Measurements from ENCODE around the gene RNF103.
"Not testable (repeated sequence)": the region's sequence is repeated elsewhere in the genome, so short reads cannot be mapped to it uniquely, and the experiment has no call there.

RNF103 gene

DNA sequence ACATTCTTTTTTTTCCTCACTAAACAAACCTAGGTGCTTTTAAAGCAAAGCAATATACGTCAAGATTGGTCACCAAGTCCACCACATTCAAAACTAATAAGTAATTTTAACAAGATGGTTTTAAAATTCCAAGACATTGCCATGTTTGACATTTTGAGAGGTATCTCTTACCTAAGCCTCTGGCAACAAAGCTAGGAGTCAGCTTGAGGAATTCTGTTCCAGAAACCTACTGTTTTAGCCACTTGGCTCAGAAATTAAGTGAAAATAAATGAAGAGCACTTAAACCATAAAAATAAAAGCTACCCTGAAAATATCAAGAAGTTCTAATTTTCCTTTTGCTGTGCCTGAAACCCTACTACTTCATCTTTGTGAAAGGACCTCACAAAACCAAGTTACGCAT is 30.4 kb downstream of the RNF103 start:
- no peak overlapping the region for H3K4me3 ChIP-seq (ENCODE audit: low read depth, low read length)
- TF ChIP-seq, protein P1, sequence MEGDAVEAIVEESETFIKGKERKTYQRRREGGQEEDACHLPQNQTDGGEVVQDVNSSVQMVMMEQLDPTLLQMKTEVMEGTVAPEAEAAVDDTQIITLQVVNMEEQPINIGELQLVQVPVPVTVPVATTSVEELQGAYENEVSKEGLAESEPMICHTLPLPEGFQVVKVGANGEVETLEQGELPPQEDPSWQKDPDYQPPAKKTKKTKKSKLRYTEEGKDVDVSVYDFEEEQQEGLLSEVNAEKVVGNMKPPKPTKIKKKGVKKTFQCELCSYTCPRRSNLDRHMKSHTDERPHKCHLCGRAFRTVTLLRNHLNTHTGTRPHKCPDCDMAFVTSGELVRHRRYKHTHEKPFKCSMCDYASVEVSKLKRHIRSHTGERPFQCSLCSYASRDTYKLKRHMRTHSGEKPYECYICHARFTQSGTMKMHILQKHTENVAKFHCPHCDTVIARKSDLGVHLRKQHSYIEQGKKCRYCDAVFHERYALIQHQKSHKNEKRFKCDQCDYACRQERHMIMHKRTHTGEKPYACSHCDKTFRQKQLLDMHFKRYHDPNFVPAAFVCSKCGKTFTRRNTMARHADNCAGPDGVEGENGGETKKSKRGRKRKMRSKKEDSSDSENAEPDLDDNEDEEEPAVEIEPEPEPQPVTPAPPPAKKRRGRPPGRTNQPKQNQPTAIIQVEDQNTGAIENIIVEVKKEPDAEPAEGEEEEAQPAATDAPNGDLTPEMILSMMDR (IDR thresholded peaks at IDR 0.05; ENCODE audit: low read depth, low read length, missing control alignments), result no peak
- no peak for DNase-seq (ENCODE audit: low read depth)

DNA sequence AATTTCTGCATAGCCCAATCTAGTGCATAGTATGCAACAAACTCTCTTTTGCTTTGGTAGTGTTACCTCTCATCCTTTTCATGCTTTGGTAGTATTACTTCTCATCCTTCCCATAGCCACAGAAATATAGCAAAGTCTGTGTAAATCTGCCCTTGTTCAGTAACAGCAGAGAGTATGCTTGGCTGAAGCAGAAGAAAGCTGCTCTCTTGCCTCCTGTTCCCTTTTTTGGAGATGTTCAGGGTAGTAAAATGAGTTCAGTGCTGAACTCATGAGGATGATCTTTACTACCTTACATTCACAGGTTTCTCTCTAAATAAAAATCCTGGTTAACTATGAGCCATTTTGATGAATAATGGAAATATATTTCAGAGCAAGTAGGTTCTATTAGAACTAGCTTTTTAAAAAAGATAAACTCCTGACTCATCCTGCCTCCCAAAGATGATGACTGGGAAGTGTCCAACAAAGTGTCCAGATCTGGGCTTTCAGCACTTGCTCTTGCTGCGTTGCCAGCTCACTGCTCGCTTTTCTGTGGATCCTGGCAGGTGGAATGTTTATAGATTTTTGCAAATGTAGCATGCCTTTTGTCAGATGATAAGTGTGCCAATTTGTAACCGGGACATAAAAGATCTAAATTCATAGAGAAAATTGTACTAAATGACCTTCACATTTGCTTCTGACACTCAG is 31.0 kb downstream of the RNF103 start:
- TF ChIP-seq, protein P1 (IDR thresholded peaks at IDR 0.05; ENCODE audit: low read depth, low read length, missing control alignments), result no peak
- H3K4me3 ChIP-seq (ENCODE audit: low read depth, low read length), result no peak overlapping the region
- no peak for DNase-seq (ENCODE audit: low read depth)

DNA sequence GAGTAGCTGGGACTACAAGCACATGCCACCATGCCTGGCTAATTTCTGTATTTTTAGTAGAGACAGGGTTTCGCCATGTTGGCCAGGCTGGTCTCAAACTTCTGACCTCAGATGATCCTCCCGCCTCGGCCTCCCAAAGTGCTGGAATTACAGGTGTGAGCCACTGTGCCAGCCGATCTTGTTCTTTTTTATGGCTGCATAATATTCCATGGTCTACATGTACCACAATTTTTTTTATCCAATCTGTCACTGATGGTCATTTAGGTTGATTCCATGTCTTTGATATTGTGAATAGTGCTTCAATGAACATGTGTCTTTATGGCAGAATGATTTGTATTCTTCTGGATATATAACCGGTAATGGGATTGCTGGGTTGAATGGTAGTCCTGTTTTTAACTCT is 34.0 kb downstream of the RNF103 start:
- not testable (repeated sequence) for H3K4me3 ChIP-seq (ENCODE audit: low read depth, low read length); DNase-seq (ENCODE audit: low read depth)

DNA sequence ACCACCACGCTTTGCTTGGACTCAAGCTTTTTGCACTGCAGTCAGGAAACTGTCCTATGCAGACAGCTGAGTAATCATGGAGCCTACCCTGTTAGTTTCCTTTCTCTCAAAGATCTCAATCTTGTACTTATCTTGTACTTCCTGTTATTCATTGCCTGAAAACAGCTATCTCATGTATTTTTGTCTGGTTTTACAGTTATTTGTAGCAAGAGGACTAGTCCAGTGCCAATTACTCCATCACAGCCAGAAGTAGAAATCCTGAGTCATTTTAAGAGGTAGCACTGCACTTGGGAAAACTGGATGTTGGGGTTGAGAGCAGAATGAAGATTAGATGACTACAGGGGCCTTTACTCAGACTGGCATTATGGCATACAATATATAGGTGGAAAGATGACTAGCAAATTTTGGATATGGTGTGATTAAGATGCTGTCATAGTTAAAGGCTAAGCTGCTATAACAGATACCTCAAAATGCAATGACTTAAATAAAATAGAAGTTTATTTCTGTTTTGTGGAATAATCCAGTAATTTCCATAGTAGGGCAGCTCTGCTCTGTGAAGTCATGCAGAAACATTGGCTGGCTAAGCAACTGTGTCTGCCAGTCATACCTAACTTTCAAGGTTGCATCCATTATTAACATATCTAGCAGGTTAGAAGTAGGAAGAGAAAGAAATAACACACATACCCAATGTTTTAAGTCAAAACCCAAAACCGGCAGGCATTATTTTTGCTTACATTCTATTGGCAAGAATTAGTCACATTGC is 39.3 kb downstream of the RNF103 start:
- no peak for DNase-seq (ENCODE audit: low read depth)

DNA sequence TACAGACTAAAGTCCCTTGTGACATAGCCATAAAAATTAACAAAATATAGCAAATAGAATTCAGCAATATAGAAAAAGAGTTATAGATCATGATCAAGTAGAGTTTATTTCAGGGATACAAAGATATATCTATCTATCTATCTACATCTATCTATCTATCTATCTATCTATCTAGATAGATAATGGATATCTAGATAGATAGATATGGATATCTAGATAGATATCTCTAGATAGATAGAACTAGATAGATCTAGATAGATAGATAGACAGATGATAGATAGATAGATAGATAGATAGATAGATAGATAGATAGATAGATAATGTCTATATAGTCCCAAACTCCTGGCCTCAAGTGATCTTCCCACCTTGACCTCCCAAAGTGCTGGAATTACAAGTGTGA is 43.1 kb downstream of the RNF103 start:
- H3K4me3 ChIP-seq (ENCODE audit: low read depth, low read length), result no peak overlapping the region
- TF ChIP-seq, protein P1 (IDR thresholded peaks at IDR 0.05; ENCODE audit: low read depth, low read length, missing control alignments), result no peak
- DNase-seq (ENCODE audit: low read depth), result no peak

More for the DNA sequence above, 39.3 kb downstream of the RNF103 start:
- H3K4me3 ChIP-seq (ENCODE audit: low read depth, low read length), result no peak overlapping the region
- TF ChIP-seq, protein P1 (IDR thresholded peaks at IDR 0.05; ENCODE audit: low read depth, low read length, missing control alignments), result no peak

DNA sequence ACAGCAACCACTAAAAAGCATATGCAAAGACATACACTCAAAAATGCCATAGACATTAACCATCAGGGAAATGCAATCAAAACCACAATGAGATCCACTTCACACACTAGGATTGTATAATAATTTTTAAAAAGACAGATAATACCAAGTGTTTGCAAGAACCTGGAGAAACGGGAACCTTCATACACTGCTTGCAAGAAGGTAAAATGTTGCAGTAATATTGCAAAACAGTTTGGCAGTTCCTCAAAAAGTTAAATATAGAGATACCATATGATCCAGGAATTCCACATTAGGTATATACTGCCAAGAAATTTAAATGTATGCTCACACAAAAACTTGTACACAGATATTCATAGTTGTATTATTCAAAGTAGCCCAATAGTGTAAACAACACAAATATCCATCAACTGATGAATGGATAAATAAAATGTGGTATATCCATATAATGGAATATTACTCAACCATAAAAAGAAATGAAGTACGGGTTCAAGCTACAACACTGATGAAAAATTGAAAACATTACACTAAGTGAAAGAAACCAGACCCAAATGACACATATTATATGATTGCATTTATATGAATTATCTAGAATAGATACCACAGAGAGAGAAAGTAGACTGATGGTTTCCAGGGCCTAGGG is 45.7 kb downstream of the RNF103 start:
- no peak overlapping the region for H3K4me3 ChIP-seq (ENCODE audit: low read depth, low read length)
- DNase-seq (ENCODE audit: low read depth), result no peak
- TF ChIP-seq, protein P1 (IDR thresholded peaks at IDR 0.05; ENCODE audit: low read depth, low read length, missing control alignments), result no peak

DNA sequence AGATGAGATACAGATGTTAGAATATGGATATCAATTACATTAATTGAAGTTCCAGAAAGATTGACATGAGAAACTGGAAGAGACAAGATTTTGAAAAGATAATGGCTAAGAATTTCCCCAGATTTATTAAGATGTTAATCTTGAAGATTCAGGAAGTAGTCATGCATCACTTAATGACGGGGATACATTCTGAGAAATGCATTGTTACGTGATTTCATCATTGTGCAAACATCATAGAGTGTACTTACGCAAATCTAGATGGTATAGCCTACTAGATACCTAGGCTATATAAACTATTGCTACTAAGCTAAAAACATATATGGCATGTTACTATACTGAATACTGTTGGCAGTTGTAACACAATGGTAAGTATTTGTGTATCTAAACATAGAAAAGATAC is 53.6 kb downstream of the RNF103 start:
- no peak for DNase-seq (ENCODE audit: low read depth)
- TF ChIP-seq, protein P1 (IDR thresholded peaks at IDR 0.05; ENCODE audit: low read depth, low read length, missing control alignments), result no peak
- no peak overlapping the region for H3K4me3 ChIP-seq (ENCODE audit: low read depth, low read length)

All from GM12864 (cell line).